GM18517 (cell line): ENCODE results near the gene OMD.

Experiments
- ATAC-seq: cut with Tn5 transposase; IDR thresholded peaks from one replicate; pipeline ENCODE4 v1.9.1; 2021; ENCODE audit warnings: mild to moderate bottlenecking, moderate library complexity; ENCODE audit not compliant: unreplicated experiment

The OMD gene, protein sequence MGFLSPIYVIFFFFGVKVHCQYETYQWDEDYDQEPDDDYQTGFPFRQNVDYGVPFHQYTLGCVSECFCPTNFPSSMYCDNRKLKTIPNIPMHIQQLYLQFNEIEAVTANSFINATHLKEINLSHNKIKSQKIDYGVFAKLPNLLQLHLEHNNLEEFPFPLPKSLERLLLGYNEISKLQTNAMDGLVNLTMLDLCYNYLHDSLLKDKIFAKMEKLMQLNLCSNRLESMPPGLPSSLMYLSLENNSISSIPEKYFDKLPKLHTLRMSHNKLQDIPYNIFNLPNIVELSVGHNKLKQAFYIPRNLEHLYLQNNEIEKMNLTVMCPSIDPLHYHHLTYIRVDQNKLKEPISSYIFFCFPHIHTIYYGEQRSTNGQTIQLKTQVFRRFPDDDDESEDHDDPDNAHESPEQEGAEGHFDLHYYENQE

DNA sequence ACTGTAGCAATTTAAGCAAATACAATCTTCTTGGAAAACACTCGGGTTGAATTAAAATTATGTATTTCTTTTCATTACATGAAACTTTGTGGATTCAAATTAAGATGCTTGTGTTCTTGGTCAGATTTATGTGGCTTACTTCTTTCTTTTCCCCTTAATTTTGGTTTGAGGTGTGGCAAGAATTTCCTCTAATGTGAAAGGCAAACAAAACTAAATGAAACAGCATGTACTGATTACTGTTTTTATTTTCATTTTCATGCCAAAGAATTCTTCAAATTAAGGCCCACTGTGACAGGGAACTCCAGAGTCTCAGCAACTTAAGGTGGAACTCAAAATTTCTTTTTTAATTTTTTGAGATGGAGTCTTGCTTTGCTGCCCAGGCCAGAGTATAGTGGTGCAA is at the start of gene OMD:
Gene OMD (minus strand): TSS at position 132 of the 400 bp plus-strand sequence. CDS start 6,913 bp downstream, outside the sequence.
- no peak for ATAC-seq

DNA sequence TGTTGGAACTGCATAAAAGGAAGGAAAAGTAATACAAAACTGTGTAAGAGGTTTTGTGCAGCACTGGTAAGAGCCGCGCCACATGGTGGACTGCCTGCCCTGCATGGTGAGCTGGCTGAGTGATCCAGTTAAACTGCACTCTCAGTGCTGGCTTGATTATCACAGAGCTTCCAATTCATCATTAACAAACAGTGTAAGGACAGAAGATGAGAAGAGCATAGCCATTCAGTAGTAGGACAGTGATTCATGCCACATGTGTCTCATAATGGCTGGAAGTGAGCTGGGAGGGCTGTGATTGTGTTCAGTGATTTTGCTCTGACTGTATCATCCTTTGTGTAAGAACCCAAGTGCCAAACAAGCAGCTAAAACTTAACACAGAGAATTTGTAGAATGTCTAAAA is 43.9 kb upstream of the OMD start:
- no peak for ATAC-seq

DNA sequence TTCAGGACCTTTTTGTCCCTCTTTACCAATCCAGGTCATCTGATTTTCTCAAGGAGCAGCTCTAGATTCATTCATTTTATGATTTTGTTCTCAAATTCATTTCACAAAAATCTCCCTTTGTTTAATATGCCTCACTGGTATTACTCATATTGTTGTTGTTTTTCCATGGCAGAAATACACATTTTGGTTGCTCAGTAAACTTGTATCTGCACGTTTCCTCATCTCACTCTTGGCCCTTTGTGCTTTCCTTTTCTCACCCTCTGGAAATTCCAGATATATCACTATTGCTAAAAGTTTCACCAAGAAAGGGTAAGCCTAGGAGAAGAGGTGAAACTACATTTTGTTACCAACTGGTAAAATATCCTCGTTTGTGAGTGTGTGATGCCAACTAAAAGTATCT is 43.2 kb upstream of the OMD start:
- ATAC-seq, result no peak

DNA sequence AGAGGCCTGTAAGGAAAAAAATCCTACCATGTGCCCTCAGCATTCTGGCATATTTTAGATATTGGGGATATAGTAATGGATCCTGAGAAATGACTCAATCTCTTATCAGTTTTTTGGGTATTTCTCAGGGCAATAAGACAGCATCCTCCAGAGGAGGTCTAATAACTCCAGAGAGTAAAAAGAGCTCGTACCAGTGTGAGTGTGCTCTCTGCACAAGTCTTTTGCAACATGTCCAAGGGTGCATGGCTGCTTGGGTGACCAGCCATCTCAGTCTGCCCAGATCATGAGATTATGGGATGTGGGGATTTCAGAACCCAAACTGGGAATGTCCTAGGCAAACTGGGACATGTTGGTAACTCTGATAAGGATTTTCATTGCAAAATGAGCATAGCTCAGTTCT is 42.8 kb upstream of the OMD start:
- ATAC-seq, result no peak

DNA sequence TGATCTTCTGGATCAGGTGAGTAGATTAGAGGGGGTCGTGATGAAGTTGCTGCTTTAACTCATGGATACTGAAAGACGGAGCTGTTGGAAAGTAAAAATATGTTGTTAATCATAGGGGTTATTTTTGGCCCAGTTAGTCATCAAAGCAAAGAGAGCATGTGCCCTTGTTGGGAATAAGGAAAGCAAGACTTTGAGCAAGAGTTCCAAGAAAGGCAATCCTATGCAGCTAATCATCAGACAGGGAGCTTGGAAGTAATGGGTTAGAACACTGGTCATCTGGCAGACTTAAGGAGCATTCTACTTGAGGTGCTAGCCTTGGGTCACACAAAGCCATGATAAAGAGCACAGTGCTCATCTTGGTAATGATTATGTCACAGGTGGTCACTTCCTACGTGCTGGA is 39.7 kb upstream of the OMD start:
- no peak for ATAC-seq

DNA sequence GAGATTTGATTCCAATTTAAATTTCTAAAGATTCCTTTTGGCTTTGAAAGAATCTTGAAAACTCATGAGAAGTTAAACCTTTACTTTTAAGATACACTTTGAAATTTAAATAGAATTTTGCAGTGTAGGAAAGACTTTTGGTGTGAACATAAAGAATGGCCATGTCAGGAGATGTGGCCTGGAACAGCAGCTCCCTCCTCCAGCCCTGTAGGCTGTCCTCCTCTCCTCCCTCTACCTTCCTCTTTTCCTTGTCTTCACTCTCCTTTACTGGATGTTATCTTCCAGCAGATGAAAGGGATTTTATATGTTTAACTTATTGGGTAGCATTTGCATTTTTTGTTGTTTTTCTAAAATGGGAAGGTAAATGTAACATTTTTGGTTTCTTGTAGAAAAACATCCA is 39.1 kb upstream of the OMD start:
- no peak for ATAC-seq

DNA sequence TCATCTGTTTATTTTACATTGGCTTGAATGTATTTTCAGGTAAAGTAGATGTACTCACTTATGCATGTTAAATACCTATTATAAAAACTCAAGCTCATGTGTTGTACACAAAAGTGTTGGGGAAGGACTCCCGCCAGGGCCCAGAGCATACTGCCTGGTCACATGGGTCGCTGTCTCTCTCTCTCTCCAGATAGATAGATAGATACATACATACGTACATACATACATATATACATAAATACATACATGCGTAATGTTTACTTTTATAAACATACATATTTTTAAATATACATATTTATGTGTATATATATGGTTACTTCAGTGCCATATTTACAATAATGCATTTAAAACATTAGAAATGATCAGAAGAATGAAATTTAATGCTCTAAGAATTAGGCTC is 33.3 kb upstream of the OMD start:
- ATAC-seq, result no peak

DNA sequence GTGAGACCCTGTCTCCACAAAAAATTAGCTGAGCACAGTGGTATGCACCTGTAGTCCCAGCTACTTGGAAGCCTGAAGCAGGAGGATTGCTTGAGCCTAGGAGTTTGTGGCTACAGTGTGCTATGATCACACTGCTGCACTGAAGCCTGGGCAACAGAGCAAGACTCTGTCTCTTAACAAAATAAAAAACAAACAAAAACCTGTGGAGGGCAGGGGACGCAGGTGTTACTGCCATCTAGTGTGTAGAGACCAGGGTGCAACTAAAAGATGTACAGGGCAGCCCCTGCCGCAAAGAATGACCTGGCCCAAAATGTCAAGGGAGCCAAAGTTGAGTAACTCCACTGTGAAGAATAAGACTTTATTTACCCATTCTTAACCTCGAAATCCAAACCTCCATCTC is 30.9 kb upstream of the OMD start:
- ATAC-seq, result no peak

DNA sequence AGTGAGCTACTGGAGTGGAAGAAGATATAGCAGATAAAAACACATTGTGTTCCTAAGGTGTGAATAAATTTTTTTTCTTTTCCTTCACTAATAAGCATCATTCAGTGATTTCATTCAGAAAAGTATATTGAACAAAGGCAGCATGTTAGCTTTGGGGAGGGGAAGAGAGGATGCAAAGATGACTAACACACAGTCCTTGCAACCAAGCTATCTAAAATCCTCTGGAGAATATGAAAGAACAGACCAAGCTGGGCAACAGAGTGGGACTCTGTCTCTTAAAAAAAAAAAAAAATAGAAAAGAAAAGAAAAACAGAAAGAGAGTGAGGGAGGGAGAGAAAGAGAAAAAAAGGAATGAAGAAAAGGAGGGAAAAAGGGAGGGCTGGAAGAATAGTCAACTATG is 22.3 kb upstream of the OMD start:
- ATAC-seq, result no peak

DNA sequence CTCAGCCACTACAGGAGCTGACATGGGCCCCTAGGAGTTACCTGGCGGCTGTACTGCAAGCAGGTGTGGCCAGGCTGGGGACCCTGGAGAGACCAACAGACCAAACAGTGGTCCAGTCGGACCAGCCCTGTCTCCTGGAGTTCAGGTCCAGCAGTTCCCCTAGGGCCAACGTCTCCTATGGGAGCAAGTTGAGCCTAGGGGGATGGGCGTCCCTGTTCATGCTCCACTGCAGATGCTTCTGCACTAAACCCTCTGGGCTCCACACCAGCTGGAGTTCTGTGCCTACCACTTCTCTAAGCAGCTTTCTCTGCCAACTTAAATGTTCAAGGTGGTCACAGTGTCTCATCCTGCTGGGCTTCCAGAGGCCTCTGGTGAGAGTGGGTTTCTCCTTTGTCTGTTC is 20.6 kb upstream of the OMD start:
- ATAC-seq, result no peak

DNA sequence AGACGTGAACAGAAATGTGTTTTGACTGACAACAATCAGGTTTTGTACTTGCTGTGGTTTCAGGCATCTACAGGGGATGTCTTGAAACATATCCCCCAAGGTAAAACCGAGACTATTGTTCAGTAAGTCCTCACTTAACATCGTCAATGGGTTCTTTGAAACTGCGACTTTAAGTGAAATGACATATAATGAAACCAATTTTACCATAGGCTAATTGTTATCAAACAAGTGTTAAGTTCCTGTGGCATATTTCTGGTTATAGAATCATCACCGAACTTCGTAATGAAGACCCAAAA is 16.4 kb upstream of the OMD start:
- no peak for ATAC-seq

DNA sequence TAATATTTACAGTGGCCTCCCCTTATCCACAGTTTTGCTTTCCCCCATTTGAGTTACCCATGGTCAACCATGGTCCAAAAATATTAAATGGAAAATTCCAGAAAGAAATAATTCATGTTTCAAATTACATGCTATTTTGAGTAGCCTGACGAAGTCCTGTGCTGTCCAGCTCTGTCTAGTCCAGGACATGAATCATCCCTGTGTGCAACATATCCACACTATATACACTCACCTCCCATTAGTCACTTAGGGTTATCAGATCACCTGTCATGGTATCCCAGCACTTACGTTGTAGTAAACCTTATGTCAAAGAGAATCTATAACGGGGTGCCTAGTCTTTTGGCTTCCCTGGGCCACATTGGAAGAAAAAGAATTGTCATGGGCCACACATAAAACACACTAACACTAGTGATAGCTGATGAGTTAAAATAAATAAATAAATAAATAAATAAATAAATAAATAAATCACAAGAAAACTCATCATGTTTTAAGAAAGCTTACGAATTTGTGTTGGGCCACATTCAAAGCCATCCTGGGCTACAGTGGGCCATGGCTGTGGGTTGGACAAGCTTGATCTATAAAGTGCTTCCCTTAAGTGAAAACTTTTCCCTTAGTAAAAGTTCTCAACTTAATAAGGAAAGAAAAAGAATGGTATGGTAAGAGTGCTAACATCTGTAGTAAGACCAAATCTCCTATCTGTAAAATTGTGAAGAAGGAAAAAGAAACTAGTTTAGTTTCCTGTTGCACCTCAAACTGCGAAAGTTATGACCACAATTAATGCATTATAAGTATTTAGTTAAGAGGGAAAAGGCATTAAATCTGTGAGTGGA is 15.9 kb upstream of the OMD start:
- no peak for ATAC-seq

DNA sequence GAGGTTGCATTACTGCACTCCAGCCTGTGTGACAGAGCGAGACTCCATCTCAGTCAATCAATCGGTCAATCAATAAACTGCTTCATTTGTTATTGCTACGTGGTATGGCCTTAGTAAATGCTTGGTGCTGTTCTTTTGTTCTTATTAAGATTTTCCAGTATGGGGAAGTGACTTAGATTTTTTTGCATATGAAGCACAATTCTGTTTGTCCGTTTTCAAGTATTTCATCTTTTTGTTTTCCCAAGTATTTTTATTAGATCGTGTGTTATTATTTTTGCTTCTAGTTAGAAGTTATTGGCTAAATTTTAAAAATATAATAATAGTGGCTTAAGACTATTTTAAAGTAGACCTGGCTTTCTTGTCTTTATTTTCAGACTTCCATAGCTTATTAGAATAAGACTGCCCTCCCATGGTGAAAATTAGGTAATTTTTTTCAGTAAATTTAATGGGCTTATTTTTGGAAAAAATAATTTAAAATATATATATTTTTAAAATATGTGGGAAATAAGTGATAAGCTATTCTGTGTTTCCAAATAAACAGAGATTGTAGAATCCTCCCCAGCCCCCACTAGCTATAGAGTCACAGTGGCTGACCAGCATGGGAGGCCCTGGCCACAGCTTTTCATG is 14.7 kb upstream of the OMD start:
- no peak for ATAC-seq

DNA sequence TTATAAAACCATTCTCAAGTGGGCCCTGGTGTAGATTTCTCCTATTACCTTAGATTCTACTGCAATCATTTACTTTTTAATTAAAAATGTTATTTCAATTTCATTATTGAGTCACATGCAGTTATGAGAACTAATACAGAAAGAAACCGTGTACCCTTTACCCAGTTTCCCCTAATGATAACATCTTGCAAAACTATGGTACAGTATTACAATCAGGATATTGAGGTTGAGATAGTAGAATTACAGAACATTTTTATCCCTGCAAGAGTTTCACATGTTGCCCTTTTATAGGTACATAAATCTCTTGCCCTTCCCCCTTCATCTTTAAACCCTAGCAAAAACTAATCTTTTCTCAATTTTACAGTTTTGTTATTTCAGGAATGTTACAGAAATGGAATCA is 11.0 kb upstream of the OMD start:
- ATAC-seq, result no peak

DNA sequence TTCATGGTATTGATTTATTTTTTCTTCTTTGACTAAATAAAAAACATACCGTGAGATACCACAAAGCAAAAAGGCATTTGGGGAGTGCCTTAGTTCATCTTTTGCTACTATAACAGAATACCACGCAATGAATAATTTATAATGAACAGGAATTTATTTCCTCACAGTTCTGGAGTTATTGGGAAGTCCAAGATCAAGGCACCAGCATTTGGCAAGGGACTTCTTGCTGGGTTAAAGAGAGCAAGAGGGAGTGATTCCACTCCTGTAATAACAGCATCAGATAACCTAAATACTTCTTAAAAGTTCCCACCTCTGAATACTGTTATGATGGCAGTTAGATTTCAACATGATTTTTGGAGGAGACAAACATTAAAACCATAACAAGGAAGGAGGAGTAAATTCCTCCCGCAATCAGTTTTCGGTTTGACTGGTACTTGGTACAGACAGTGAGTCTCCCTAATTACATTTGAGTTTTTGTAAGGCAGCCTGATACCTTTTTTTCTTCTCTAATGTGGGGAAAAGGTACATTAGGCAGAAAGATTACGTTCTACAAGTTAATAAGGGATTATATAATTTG is 8.8 kb upstream of the OMD start:
- no peak for ATAC-seq

DNA sequence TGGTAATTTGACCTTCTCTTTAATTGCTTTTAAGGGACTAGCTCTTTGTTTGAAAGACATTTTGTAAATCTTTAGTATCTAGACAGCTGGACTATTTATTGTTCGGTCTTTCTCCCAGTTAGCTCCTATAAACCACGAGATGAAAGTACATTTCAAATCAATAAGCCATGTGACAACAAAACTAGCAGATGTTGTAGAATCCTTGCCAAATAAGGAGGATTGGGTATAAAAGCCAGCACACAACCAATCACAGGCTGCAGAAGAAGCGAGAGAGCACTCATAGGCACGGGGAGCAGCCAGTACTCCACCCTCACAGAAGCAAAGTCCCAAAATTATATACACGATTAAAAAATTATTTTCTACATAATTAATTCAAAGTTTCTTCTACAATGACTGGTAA is 8.1 kb upstream of the OMD start:
- no peak for ATAC-seq

DNA sequence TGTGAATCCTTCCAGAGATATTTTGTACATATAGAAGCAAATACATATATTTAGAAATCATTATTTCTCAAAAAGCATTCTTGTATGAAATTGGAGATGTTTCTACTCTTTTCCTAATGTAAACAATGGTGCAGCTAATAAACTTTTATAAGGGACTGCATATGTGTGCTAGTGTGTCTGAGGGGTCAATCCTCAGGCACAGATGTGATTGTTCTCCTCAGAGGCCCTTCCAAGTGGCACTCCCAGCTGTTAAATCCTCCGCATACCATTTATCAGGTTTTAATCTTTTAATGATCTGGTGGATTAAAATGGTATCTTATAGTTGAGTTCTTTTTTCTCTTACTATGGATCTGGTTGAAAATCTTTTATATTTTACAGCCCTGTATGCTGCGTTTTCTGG is 5.6 kb upstream of the OMD start:
- ATAC-seq, result no peak

DNA sequence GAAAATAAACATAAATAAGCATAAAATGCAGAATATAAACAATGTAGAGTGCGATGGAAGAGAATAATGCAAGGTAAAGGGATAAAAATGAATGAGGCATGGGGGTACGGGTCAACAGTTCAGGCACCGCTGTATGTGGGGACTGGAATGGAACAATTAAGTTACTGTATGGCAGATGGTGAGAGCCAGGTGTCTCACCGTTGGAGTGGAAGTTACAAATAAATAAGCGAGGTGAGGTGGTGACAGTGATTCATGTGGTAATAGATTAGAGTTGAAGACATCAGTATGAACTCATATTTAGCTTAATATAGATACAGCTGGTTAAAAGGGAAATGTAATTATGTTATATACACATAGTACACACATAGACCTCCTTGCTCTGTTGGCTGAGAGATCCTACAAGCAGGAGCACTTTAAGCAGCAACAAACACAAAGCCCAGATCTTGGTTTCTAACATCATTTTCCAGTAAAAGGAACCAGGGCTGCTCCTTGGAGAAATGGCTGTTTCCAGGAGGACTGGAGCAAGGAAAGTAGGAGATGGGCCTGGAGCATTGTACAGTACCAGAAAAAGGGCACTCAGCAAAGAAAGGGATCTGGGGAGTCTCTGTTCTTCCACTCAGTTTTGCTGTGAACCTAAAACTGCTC is 2.4 kb upstream of the OMD start:
- ATAC-seq, result no peak

DNA sequence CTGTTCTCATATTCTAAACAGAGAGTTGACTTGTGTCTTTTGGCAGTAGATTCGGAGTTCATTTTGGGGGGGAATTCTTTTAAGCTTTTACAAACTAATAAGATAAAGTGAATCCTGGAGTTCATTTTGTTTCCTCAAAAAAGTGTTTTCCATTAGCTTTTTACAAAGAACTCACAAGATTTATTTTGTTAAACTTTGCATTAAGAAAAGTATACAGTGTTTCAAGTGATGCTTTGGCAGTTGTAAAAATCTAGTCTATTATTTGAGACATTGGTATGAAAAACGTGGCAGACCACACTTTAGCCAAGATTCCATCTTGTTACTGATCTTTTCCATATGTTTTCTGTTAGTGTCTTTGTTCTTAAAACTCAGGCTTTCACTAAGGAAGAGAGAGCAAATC is 1.2 kb upstream of the OMD start:
- no peak for ATAC-seq

DNA sequence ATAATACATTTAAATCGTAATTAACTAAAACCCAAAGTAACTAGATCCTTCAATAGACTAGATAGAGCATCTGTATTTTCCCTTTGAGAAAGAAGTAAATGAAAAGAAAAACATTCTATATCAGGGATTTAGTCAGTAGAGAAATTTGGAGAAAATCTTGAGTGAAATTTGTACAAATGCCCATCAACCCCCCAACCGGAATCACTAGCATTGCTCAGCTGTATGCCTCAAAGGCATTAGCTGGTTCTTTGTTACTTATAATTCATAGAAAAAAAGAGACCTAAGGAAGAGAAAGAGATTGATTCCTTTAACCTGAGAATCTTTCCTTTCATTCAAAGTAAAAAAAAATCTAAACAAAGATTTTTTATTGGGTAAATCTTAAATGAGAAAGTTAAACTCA is 659 bp downstream of the OMD start:
- no peak for ATAC-seq

DNA sequence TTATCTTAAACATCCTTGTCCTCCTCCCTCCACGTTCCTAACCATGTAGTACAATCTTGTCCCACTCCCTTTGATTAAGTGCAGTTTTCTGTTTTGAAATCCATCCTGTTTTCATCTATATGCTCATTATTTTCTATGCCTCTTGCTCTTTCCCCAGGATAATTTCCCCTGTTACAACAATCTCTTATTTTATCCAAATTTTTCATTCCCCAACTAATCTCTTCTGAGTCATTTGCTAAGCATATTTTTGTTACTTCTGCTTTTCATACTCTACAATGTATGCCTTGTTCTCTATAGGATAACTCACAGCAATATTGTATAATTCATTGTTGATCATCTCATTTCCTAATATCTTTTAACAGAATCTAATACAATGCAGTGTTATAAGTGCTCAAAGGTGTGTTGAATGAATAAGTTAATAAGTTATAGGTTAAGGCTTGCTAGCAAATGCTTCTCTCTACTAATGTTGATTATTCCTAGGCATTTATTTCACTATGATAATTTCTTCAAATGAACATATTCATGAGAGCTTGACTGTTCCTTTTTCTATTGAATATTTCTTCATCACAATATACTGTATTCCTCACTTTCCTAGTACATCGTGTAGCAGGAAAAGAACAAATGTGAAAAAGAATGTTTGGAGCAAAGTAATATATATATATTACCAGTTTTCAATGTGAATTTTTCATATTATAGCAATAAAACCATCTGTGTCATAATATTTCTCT is 1.5 kb downstream of the OMD start:
- ATAC-seq, result no peak
